Esophagus squamous epithelium (tissue), 5 donors: ENCODE results near the gene TRAK1. TPM values are rescaled to one million over a fixed set of nuclear protein-coding genes. Genes with fewer than 3 reads are reported as not detected.
A peak's percentile ranks its signal among the peaks of the same experiment; 100 is the strongest.

Experiments
- DNase-seq: peaks from one replicate; lab custom pipeline; 2025; lab: John Stamatoyannopoulos, UW
- H3K27ac ChIP-seq, 4 donors: fragments of 200-600 bp; sonication (generic); one replicate each; pipeline ENCODE4 v1.5.1; 2016 to 2019; ENCODE audit warnings: mild to moderate bottlenecking in 1 of 4
- H3K27me3 ChIP-seq, 4 donors: fragments of 200-600 bp; sonication (generic); 1 replicate in 3 of 4; 2 replicates in 1 of 4; pipeline versions ENCODE4 v1.5.1 to v1.6.0; 2017 to 2021; ENCODE audit warnings: antibody characterized with exemption in 1 of 4
- H3K36me3 ChIP-seq, 3 donors: fragments of 200-600 bp; sonication (generic); one replicate each; pipeline ENCODE4 v1.5.1; 2016 to 2019
- H3K4me1 ChIP-seq, 3 donors: fragments of 200-600 bp; sonication (generic); one replicate each; pipeline ENCODE4 v1.5.1; 2017 to 2019
- H3K4me3 ChIP-seq, 4 donors: fragments of 200-600 bp; sonication (generic); 1 replicate in 3 of 4; 2 replicates in 1 of 4; pipeline ENCODE4 v1.5.1; 2016 to 2019; ENCODE audit warnings: mild to moderate bottlenecking in 2 of 4, moderate library complexity in 1 of 4
- H3K9me3 ChIP-seq, 3 donors: fragments of 200-600 bp; sonication (generic); one replicate each; pipeline ENCODE4 v1.5.1; 2016 to 2019
- POLR2A ChIP-seq, 4 donors: fragments of 450-650 bp; IDR thresholded peaks; one replicate each; pipeline ENCODE4 v1.6.1; 2017; ENCODE audit warnings: antibody characterized with exemption in 4 of 4, mild to moderate bottlenecking in 4 of 4, moderate library complexity in 3 of 4
- WGBS, 2 donors: methylation state at CpG; one replicate each; pipeline ENCODE4 v1.1.5; 2018; 5-methylcytosine and 5-hydroxymethylcytosine counted together
- intact Hi-C: fragments of 100-400 bp; cut with DNase I; formaldehyde crosslinking; loops from one replicate; pipeline ENCODE4 v1.15.0; 2022
- total RNA-seq, 4 donors: library from RNA; depleted of rRNA; stranded (reverse); fragments of >200 nt; gene quantifications; one replicate each; pipeline ENCODE4 v1.1.0, GENCODE V29; 2016
- TF ChIP-seq, protein P1 (sequence below), 6 experiments: fragments of 450-650 bp in 4 of 6; fragments of 200-600 bp in 2 of 6; sonication (generic) in 2 of 6; IDR thresholded peaks; one replicate each; pipeline ENCODE4 v1.5.1; 2016 to 2019; ENCODE audit warnings: antibody characterized with exemption in 6 of 6, mild to moderate bottlenecking in 4 of 6, moderate library complexity in 4 of 6
- donor health status: DM: yes; HTN: yes; CAD: no.

The TRAK1 gene
- total RNA-seq, 4 donors from 2014 or later: 31.8 to 40.6 (median 37.7) TPM

DNA sequence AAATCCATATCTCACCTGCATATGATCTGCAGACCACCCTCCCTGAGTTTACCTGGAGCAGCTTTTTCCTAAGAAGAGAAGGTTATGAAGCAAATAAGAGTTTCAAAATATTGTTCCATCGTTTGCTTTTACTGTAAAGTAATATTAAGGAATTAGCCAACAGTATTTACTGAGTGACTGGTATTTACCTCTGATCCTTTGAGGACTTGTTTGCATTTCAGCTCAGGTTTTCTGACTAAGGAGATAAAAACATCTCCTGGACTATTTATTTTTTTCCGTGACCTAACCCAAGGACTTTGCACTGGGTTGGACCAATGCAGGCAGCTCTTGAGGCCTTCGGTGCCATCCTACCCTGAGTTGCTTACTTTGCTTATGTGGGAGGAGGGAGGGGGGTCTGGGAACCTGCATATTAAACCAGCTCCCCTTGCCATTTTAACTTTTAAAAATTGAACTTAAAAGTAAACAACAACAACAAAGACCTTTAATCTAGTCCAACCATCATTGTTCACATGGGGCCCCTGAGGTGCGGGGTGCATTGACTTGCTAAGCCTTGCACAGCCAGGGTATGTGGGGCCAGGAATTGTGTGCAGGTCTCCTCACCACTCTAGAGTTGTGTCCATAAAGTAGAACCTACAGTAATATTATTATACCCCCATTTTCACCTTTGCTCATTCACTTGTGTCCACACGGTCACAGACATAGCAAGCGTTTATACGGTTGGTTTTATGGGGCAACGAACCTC lies 39.3 kb downstream of the TRAK1 start:
- no peaks in the 10 kb centered on the region for H3K27me3 ChIP-seq
- no peak overlapping the region for H3K4me3 ChIP-seq
- H3K9me3 ChIP-seq: no peaks in the 10 kb centered on the region
- WGBS, 2 donors: 77 to 91% methylated on average over 7 to 8 of the region's 8 CpGs
- intact Hi-C loops: no loop called here
- peak overlapping the region in 3 of 4 donors; percentile 26 to 77 (median 29) for H3K27ac ChIP-seq
- DNase-seq: no peak
- H3K4me1 ChIP-seq: peaks cover 10 to 52% (median 13%) of the 10 kb centered on the region in 3 donors
- no peak for TF ChIP-seq POLR2A (IDR thresholded peaks at IDR 0.05)
- TF ChIP-seq, protein P1, sequence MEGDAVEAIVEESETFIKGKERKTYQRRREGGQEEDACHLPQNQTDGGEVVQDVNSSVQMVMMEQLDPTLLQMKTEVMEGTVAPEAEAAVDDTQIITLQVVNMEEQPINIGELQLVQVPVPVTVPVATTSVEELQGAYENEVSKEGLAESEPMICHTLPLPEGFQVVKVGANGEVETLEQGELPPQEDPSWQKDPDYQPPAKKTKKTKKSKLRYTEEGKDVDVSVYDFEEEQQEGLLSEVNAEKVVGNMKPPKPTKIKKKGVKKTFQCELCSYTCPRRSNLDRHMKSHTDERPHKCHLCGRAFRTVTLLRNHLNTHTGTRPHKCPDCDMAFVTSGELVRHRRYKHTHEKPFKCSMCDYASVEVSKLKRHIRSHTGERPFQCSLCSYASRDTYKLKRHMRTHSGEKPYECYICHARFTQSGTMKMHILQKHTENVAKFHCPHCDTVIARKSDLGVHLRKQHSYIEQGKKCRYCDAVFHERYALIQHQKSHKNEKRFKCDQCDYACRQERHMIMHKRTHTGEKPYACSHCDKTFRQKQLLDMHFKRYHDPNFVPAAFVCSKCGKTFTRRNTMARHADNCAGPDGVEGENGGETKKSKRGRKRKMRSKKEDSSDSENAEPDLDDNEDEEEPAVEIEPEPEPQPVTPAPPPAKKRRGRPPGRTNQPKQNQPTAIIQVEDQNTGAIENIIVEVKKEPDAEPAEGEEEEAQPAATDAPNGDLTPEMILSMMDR (IDR thresholded peaks at IDR 0.05): no peak
- H3K36me3 ChIP-seq: peaks cover 0 to 40% (median 4%) of the 10 kb centered on the region in 3 donors

DNA sequence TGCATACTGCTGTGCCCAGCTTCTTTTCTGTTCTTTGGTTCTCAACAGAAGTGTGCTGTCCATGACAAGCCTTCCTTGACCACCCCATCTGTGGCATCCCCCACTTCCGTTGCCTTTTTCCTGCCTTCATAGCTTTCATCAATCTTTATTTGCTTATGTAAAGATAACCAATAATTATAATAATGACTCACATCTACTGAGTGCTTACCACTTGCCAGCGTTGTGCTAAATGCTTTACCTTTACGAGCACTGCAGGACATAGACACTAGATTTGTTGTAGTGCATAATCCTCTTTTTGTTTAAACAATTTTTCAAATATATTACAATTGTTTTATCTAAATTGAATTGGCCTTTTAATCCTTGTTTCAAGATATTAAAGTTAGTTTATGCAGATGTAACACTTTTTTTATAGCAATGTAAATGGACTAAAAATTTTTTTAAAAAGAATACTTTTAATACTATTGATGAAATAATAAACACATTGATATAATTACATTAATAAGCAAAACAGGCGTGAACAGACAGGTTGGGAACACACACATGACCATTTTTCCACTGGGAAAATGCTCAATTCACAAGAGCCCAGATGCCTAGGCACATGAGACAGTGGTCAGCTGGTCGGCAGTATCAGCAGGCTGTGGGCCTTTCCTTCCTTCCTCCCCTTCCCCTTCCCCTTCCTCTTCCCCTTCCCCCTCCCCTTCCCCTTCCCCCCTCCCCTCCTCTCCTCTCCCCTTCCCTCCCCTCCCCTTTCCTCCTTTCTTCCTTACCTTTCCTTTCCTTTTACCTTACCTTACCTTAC lies 42.5 kb downstream of the TRAK1 start:
- Histone ChIP-seq H3K27me3 (no peaks in the 10 kb centered on the region), H3K4me1 (peaks cover 10 to 46% (median 13%) of the 10 kb centered on the region in 3 donors), H3K4me3 (no peak overlapping the region), H3K9me3 (no peaks in the 10 kb centered on the region), H3K27ac (no peak overlapping the region), H3K36me3 (peaks cover 0 to 15% (median 0%) of the 10 kb centered on the region in 3 donors)
- intact Hi-C loops: no loop called here
- TF ChIP-seq, protein P1 (IDR thresholded peaks at IDR 0.05): no peak
- no peak for TF ChIP-seq POLR2A (IDR thresholded peaks at IDR 0.05)
- 66 to 68% methylated on average over 5 of the region's 5 CpGs for WGBS, 2 donors
- DNase-seq: no peak

DNA sequence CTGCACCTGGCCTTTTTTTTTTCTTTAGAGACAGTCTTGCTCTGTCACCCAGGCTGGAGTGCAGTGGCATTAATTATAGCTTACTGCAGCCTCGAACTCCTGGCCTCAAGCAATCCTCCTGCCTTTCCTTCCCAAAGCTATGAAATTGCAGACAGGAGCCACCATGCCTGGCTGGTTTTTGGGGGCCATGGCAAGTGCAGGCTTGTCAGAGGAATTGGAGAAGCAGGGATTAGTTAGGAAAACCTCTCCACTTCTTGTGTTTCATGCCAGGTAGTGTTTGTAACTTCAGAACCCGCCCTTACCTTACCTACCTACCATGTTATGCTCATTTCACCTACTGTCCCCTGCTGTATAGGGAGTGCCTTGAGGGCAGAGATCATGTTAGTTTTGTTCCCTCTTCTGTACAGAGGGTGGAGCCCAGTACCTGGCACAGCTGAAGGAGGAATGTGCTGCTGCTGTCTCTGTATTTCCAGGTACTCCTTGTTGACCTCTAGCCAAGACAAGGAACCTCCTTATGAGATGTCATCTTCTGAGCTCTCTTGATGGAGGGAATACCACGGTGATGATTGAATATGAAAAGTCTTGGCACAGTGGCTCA lies 43.8 kb downstream of the TRAK1 start:
- Histone ChIP-seq H3K27me3 (no peaks in the 10 kb centered on the region), H3K9me3 (no peaks in the 10 kb centered on the region), H3K36me3 (peaks cover 0 to 25% (median 0%) of the 10 kb centered on the region in 3 donors), H3K27ac (peak overlapping the region in 3 of 4 donors; percentile 19 to 62 (median 43)), H3K4me1 (peaks cover 3 to 33% (median 6%) of the 10 kb centered on the region in 3 donors), H3K4me3 (no peak overlapping the region)
- 32 to 33% methylated on average over 2 to 3 of the region's 3 CpGs for WGBS, 2 donors
- no peak for TF ChIP-seq POLR2A (IDR thresholded peaks at IDR 0.05)
- TF ChIP-seq, protein P1 (IDR thresholded peaks at IDR 0.05): no peak
- no peak for DNase-seq
- intact Hi-C loops: no loop called here

DNA sequence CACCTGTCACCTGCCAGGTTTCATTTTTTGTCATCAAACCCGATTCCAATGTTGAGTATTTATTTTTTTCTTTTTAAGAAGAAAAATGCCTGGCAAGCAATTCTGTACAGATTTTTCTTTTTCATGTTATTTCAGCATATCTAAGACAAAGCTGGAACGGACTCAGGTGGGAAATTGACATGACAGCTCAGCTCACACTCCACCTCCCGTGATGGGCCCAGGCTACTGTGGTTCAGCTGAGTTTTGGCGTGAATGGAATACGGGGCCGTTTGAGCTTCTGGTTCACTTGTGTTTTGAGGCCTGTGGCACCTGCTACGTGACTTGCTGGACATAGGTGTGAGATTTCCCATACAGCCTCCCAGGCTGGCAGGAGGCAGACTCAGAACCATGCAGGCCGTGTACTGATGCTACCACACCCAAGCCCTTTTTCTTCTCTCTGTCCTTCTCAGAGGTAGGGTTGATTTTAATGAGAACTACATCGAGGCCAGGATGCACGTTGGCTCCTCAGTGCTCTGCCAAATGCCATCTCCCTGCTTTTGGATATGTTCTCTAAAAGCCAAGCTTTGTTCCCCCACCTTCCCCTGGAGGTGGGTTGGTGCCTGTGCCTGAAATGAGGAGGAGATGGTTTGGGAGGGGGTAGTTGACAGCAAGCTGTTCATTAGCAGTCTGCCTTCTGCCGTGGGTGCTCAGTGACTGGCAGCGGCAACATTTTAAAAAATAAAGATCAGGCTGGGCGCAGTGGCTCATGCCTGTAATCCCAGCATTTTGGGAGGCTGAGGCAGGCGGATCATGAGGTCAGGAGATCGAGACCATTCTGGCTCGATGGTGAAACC lies 48.7 kb downstream of the TRAK1 start:
- peaks cover 0 to 18% (median 0%) of the 10 kb centered on the region in 3 donors for H3K36me3 ChIP-seq
- peaks cover 0 to 18% (median 4%) of the 10 kb centered on the region in 3 donors for H3K4me1 ChIP-seq
- intact Hi-C loops: no loop called here
- no peak overlapping the region for H3K4me3 ChIP-seq
- no peak for TF ChIP-seq POLR2A (IDR thresholded peaks at IDR 0.05)
- TF ChIP-seq, protein P1 (IDR thresholded peaks at IDR 0.05): no peak
- no peaks in the 10 kb centered on the region for H3K9me3 ChIP-seq
- H3K27ac ChIP-seq: no peak overlapping the region
- WGBS, 2 donors: 89 to 93% methylated on average over 13 to 16 of the region's 16 CpGs
- no peak for DNase-seq
- no peaks in the 10 kb centered on the region for H3K27me3 ChIP-seq
